ENCODE data around the gene PGBD5.

DNA sequence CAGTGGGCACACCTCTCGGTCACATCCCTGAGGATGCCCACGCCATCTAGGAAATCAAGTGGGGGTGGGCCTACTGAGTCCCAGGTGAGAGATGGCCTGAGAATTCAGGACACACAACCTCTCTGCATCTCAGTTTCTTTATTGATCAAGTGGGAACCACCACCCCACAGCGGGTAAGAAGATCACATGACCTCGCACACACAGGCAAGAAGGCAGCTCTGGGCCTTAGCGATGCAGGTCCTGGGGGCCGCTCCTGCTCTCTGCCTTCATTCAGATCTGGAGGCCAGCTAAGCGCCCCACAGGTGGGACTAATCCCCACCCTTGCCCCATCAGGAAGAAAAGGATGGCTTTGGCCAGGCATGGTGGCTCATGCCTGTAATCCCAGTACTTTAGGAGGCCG is 63.2 kb downstream of the PGBD5 start:
- TF ChIP-seq EZH2 (IDR thresholded peaks at IDR 0.05; ENCODE audit: borderline replicate concordance, low read depth, low read length) (no peak), ZSCAN32 (CRISPR knock-in tag; IDR thresholded peaks at IDR 0.05) (no peak)

All from K562 (cell line).